Breast epithelium (tissue), 3 donors: ENCODE results near the gene TGM5.
A peak's percentile ranks its signal among the peaks of the same experiment; 100 is the strongest.

ENCODE experiments used
- CTCF ChIP-seq, 3 donors: fragments of 450-650 bp; IDR thresholded peaks; one replicate each; pipeline ENCODE4 v1.5.1; 2016 to 2017; ENCODE audit warnings: antibody characterized with exemption in 3 of 3, mild to moderate bottlenecking in 3 of 3, moderate library complexity in 3 of 3
- POLR2A ChIP-seq: fragments of 450-650 bp; IDR thresholded peaks from one replicate; pipeline ENCODE4 v1.6.1; 2016; ENCODE audit warnings: antibody characterized with exemption, mild to moderate bottlenecking, moderate library complexity
- POLR2AphosphoS5 ChIP-seq, 3 donors: sonication (generic); formaldehyde crosslinking; IDR thresholded peaks; one replicate each; pipeline ENCODE4 v1.6.1; 2017; ENCODE audit warnings: antibody characterized with exemption in 3 of 3

- TF ChIP-seq POLR2A: no peak
- no peak for TF ChIP-seq CTCF (IDR thresholded peaks at IDR 0.05)
- TF ChIP-seq POLR2AphosphoS5 (IDR thresholded peaks at IDR 0.05): peak in 1 of 3 donors; percentile 51
Observed at GRCh38 chr15:43275740-43276562, 9.2 kb upstream of the TGM5 start.
